ENCODE data around the gene SCN10A. TPM values are rescaled to one million over a fixed set of nuclear protein-coding genes. Genes with fewer than 3 reads are reported as not detected.

SCN10A gene
- total and polyA plus RNA-seq, 9 of the 15 experiments (the other 6 are each of a cell fraction or from before 2014, with no cell fraction given) = not detected

- TF ChIP-seq CBX8 (IDR thresholded peaks at IDR 0.05; ENCODE audit: borderline replicate concordance, extremely low read depth, low read depth, low read length, poor library complexity, severe bottlenecking) (no peak), NR4A1 (CRISPR knock-in tag; IDR thresholded peaks at IDR 0.05) (no peak), NR4A1 (tag; IDR thresholded peaks at IDR 0.05) (no peak), SNIP1 (IDR thresholded peaks at IDR 0.05; ENCODE audit: low read depth) (no peak), KDM4B (IDR thresholded peaks at IDR 0.05; ENCODE audit: borderline replicate concordance in 2 of 2, low read depth in 1 of 2) (no peak), E4F1 (CRISPR knock-in tag; IDR thresholded peaks at IDR 0.05; ENCODE audit: borderline replicate concordance) (no peak), ATF1 (CRISPR knock-in tag; IDR thresholded peaks at IDR 0.05) (no peak), ATF1 (tag; IDR thresholded peaks at IDR 0.05) (no peak), CBFB (CRISPR knock-in tag; IDR thresholded peaks at IDR 0.05) (no peak), ZNF695 (CRISPR knock-in tag; IDR thresholded peaks at IDR 0.05) (no peak)
Measured at GRCh38 chr3:38826001-38826400, 10.0 kb upstream of the SCN10A start (continued).

GRCh38 chr3:38824349-38824748 lies 8.3 kb upstream of the SCN10A start:
- no peaks in the 10 kb centered on the region for H3K4me1 ChIP-seq (replicated peaks in 1 of 2; ENCODE audit: control insufficient read depth in 2 of 2, insufficient read depth in 2 of 2, low read length in 2 of 2)
- 0% methylated on average over 4 of the region's 4 CpGs for WGBS (ENCODE audit: insufficient coverage, low coverage, missing lambda C conversion rate)
- H4K20me1 ChIP-seq (replicated peaks; ENCODE audit: control insufficient read depth, insufficient read depth, low read length) = no peaks in the 10 kb centered on the region; the same call in 1 of the 2 replicates
- ChIA-PET POLR2A (no interaction called here), CTCF (ENCODE audit: low intra/inter-chr PET ratio) (no interaction called here)
- no peak overlapping the region for H3K27ac ChIP-seq (ENCODE audit: extremely low read depth, low read depth, low read length)
- no peaks in the 10 kb centered on the region for H3K9me1 ChIP-seq (ENCODE audit: control insufficient read depth, insufficient read depth, low read length)
- H3K4me2 ChIP-seq (ENCODE audit: insufficient read depth, low read length) = no peak overlapping the region
- BruUV-seq (replicated peaks) = no TSS peak
- no peak overlapping the region for H2AFZ ChIP-seq (ENCODE audit: low read depth, low read length)
- DNase-seq (ENCODE audit: extremely low read depth in 1 of 4, low spot score in 3 of 4) (no peak), FAIRE-seq (no peak), ATAC-seq (no peak)
- in situ Hi-C loops (cut with MboI) = no loop called here
- no peak overlapping the region for H3K4me3 ChIP-seq
- TF ChIP-seq ZBTB7A (IDR thresholded peaks at IDR 0.05; ENCODE audit: borderline replicate concordance, control insufficient read depth, low read depth, low read length) = no peak
- TF ChIP-seq ATF1 (CRISPR knock-in tag; IDR thresholded peaks at IDR 0.05) = peak; percentile 25; the same call in 1 of the 2 replicates
- no peak for TF ChIP-seq ATF1 (tag; IDR thresholded peaks at IDR 0.05)
- H3K79me2 ChIP-seq (ENCODE audit: control insufficient read depth, insufficient read depth, low read length) = no peaks in the 10 kb centered on the region
- no peaks in the 10 kb centered on the region for H3K36me3 ChIP-seq (ENCODE audit: control insufficient read depth, insufficient read depth, low read length)
- H3K27me3 ChIP-seq (ENCODE audit: control insufficient read depth in 2 of 2, insufficient read depth in 2 of 2, low read length in 2 of 2) = peaks cover 0 to 8% of the 10 kb centered on the region in 2 experiments; a peak in 3 of 5 replicates
- H3K9ac ChIP-seq (ENCODE audit: insufficient read depth in 1 of 2, low read depth in 2 of 2, low read length in 2 of 2) = no peak overlapping the region
- H3K9me3 ChIP-seq (replicated peaks; ENCODE audit: control insufficient read depth, insufficient read depth, low read depth, low read length) = no peaks in the 10 kb centered on the region
- intact Hi-C loops (cut with micrococcal nuclease) = no loop called here
